ENCODE data around the gene KCNN3.
A peak's percentile ranks its signal among the peaks of the same experiment; 100 is the strongest.
"Not testable (repeated sequence)": the region's sequence is repeated elsewhere in the genome, so short reads cannot be mapped to it uniquely, and the experiment has no call there.

Gene KCNN3

GRCh38 chr1:154695985-154696384 is 174.1 kb downstream of the KCNN3 start:
- DNase-seq, result no peak

GRCh38 chr1:154694995-154695394 is 175.1 kb downstream of the KCNN3 start:
- no peak for DNase-seq

- no peak for DNase-seq
Observed at GRCh38 chr1:154689083-154689482, 181.0 kb downstream of the KCNN3 start.

GRCh38 chr1:154686507-154686906 is 183.6 kb downstream of the KCNN3 start:
- DNase-seq, result no peak

GRCh38 chr1:154683820-154684219 is 186.3 kb downstream of the KCNN3 start:
- no peak for DNase-seq

GRCh38 chr1:154682254-154682653 is 187.8 kb downstream of the KCNN3 start:
- no peak for DNase-seq

- DNase-seq, result not testable (repeated sequence)
Observed at GRCh38 chr1:154677844-154678243, 192.2 kb downstream of the KCNN3 start.

GRCh38 chr1:154676847-154677246 is 193.2 kb downstream of the KCNN3 start:
- DNase-seq, result not testable (repeated sequence)

GRCh38 chr1:154674456-154674855 is 195.6 kb downstream of the KCNN3 start:
- not testable (repeated sequence) for DNase-seq

GRCh38 chr1:154672245-154672644 is 197.8 kb downstream of the KCNN3 start:
- not testable (repeated sequence) for DNase-seq

GRCh38 chr1:154671412-154671811 is 198.7 kb downstream of the KCNN3 start:
- not testable (repeated sequence) for DNase-seq

GRCh38 chr1:154670310-154671270 is 199.5 kb downstream of the KCNN3 start:
- DNase-seq, result not testable (repeated sequence)

GRCh38 chr1:154669464-154670282 is 200.4 kb downstream of the KCNN3 start:
- DNase-seq, result peak; percentile 91

- no peak for DNase-seq
Observed at GRCh38 chr1:154666051-154666790, 203.9 kb downstream of the KCNN3 start.

- no peak for DNase-seq
Observed at GRCh38 chr1:154664331-154665002, 205.6 kb downstream of the KCNN3 start.

- no peak for DNase-seq
Observed at GRCh38 chr1:154663471-154664060, 206.5 kb downstream of the KCNN3 start.

- no peak for DNase-seq
Observed at GRCh38 chr1:154661110-154661509, 209.0 kb downstream of the KCNN3 start.

- DNase-seq, result no peak
Observed at GRCh38 chr1:154659823-154660592, 210.1 kb downstream of the KCNN3 start.

GRCh38 chr1:154657556-154657955 is 212.5 kb downstream of the KCNN3 start:
- no peak for DNase-seq

GRCh38 chr1:154652893-154653292 is 217.2 kb downstream of the KCNN3 start:
- no peak for DNase-seq

Data from eye (tissue), 1 donor.